GM19193 (cell line): ENCODE measurements around the gene AAR2.

Experiments used
- POLR2A ChIP-seq: IDR thresholded peaks from 4 replicates; pipeline ENCODE4 v1.6.1; 2011; ENCODE audit not compliant: insufficient read depth, insufficient read length; ENCODE audit errors: extremely low read depth

The AAR2 gene

GRCh38 chr20:36241678-36242077 is 5.4 kb downstream of the AAR2 start:
- TF ChIP-seq POLR2A, result no peak

GRCh38 chr20:36243726-36244125 is 7.4 kb downstream of the AAR2 start:
- no peak for TF ChIP-seq POLR2A

GRCh38 chr20:36246401-36246800 is 10.1 kb downstream of the AAR2 start:
- no peak for TF ChIP-seq POLR2A

- no peak for TF ChIP-seq POLR2A
These were observed 12.6 kb downstream of the AAR2 start for GRCh38 chr20:36248836-36249235.

- TF ChIP-seq POLR2A, result no peak
These were observed 13.2 kb downstream of the AAR2 start for GRCh38 chr20:36249450-36249849.

- no peak for TF ChIP-seq POLR2A
These were observed 15.1 kb downstream of the AAR2 start for GRCh38 chr20:36251426-36251825.

- TF ChIP-seq POLR2A, result no peak
These were observed 16.2 kb downstream of the AAR2 start for GRCh38 chr20:36252511-36252910.

- TF ChIP-seq POLR2A, result no peak
These were observed 16.8 kb downstream of the AAR2 start for GRCh38 chr20:36253036-36253435.

- TF ChIP-seq POLR2A, result no peak
These were observed 17.8 kb downstream of the AAR2 start for GRCh38 chr20:36254076-36254475.

GRCh38 chr20:36255445-36255844 is 19.2 kb downstream of the AAR2 start:
- no peak for TF ChIP-seq POLR2A

- no peak for TF ChIP-seq POLR2A
These were observed 23.1 kb downstream of the AAR2 start for GRCh38 chr20:36259177-36260061.

GRCh38 chr20:36260316-36260715 is 24.0 kb downstream of the AAR2 start:
- no peak for TF ChIP-seq POLR2A

GRCh38 chr20:36261389-36262105 is 25.3 kb downstream of the AAR2 start:
- no peak for TF ChIP-seq POLR2A

GRCh38 chr20:36262440-36262839 is 26.2 kb downstream of the AAR2 start:
- no peak for TF ChIP-seq POLR2A

- no peak for TF ChIP-seq POLR2A
These were observed 28.4 kb downstream of the AAR2 start for GRCh38 chr20:36264426-36265246.
